ENCODE data around the gene LRP1B.
"Not testable (repeated sequence)": the region's sequence is repeated elsewhere in the genome, so short reads cannot be mapped to it uniquely, and the experiment has no call there.

LRP1B gene

DNA sequence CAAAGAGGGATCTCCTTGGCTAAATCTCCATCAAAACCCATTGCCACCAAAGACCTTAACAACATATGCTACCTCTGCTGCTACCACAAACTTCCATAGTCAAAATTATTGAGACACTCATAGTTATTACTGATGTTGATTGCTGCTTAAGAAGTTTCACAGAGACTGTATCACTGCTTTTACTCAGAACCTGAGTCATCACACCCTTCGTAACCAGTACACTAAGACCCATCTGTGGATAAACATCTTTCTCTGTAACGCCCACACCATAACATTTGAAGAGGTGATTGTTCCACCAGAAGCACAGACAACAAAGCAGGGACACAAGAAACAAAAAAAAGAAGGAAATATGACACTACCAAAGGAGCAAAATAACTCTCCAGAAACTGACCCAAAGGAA is 1563.1 kb downstream of the LRP1B start:
- no peak for DNase-seq

DNA sequence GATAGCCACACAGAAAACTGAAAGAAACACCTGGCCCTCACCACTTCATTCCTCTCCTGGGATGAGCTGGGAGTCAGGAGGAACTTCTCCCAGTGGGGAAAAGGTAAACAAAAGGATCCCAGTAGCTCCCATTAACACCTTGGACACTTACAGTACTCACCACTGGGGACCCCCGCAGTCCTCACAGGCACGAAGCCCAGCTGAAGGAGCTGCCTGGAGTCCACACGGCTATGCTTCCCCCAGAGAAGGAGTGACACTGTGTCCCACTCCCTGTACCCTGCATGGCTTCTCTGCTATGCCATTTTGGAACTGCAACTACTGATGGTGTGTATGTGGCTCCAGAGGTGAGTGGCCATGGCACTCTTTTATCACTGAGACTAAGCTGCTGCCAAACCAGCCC is 1565.1 kb downstream of the LRP1B start:
- DNase-seq = no peak

DNA sequence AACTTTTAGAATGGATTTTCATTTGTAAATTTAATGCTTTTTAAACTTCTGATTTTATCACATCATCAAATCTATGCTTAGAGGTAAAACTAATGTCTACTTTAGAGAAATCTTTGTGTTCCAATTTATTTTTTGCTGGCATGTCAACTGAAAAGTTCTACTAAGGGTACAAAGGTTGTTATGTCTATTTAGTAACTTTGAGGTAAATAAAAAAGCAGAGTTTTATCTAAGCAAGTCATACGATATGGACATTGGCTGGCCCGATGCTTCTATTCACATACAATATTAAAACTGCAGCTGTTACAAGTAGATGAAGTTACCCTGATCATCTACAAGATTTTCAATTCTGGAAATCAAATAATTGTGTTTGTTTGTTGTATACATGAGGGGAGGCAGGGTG is 1575.1 kb downstream of the LRP1B start:
- no peak for DNase-seq

DNA sequence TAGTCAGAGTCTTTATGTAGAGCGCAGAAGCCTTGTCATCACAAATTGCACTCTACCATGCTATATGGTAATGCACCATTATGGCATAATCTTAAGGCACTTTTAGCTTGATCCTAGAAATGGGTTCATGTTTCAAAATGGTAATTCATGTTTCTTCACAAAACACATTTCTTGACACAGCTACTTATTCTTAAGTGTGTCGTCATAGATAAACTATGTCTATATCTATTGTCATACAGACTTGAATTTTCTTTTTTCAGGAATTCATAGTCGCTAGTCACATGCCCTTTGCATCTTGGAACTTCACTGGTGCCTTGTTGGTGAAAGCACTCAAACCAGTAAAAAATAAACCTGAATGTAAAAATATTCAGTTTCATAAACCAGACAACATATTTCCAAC is 1578.2 kb downstream of the LRP1B start:
- no peak for DNase-seq

DNA sequence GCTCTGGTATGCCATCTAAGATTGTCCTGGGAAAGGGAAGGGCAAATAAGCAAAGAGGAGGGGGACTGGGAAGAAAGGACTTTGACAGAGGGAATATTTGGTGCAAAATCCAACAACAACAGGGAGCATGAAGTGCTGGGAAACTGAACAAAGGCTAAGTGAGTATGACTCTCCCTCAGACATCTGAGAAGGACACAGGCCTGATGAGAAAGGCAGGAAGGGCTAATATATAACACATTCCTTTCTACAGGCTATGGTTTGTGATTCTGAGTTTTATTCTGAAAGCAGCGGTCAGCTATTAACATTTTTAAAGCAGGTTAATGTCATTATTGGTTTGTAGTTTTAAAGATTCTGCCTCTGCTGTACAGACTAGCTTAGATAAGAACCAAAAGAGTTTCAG is 1579.5 kb downstream of the LRP1B start:
- DNase-seq = no peak

DNA sequence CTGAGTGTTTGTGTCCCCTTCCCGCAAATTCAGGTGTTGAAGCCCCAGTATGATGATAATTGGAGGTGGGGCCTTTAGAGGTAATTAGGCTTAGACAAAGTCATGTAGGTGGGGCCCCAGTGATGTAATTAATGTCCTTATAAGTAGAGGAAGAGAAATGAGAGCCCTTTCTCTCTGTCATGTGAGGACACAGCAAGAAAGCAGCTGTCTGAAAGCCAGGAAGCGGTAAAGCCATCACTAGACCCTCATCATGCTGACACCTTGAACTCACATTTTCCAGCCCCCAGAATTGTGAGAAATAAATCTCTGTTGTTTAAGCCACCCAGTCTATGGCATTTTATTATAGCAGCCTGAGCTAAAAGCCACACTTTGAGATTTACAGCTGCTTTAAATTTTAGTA is 1580.0 kb downstream of the LRP1B start:
- DNase-seq = no peak

DNA sequence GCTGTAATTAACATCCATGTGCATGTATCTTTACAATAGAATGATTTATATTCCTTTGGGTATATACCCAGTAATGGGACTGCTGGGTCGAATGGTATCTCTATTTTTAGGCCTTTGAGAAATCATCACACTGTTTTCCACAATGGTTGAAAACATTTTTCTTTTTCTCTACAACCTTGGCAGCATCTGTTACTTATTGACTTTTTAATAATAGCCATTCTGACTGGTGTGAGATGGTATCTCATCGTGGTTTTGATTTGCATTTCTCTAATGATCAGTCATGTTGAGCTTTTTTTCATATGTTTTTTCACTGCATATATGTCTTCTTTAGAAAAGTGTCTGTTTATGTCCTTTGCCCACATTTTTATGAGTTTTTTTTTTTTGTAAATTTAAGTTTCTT is 1586.0 kb downstream of the LRP1B start:
- not testable (repeated sequence) for DNase-seq

DNA sequence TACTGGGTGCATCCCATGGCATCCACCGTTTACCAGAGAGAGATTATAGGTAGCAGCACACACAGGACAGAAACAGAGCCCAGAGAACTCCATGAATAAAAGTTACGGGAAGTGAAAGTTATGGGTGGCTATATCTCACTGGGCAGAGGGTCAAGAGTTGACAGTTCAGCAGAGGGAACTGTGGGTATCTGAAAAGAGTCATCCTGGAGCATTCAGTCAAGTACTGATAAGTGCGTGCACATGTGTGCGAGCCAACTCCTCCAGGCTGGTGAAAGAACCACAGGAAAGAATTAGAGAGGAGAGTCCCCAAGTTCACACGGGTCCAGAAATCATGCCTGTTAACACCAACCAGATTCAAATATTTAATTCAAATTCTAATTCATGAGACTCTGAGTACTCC is 1588.2 kb downstream of the LRP1B start:
- no peak for DNase-seq

DNA sequence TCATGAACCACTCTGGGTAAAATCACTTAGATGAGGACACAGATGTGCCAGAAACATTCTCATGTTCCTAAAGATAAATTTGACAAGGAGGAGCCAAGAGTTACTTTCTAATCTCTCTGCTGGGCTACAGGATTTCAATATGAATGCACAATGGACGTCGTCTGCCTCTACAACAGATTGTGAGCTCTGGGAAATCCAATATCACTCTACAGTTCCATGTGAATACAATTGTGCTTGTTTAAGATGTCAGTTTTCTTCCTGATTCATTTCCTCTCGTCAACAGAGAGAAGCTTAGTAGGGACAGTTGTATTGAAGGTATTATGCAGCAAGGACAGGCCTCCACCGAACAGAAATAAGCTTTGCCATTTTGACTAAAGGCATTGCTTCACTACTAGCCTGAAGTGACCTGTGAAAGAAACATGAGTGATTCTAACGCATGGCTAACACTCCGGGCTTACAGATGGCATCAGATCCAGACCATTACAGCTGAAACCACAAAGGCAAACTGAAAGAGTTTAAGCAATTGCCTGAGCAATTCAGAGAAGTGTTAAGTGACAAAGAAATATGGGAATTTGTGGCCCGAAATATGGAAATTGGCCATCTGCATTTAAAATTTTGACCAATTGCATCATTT is 1591.5 kb downstream of the LRP1B start:
- no peak for DNase-seq

DNA sequence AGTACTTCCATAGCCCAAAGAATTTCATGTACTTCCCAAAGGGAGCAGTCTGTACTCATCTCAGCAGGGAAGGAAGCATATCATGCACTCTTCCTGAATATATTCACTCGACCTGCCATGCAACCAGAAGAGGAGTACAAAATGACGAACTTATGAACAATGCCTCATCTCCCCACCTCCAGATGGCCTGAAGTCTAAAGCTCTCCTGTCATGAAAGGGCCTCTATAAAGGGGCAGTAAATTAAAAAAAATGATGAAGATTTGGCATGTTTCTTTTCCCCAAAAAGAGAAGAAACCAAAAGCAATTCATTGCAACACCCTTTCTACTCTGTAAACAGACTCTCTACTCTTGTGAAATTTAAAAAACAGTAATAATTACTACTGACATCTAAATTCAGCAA is 1601.1 kb downstream of the LRP1B start:
- no peak for DNase-seq

DNA sequence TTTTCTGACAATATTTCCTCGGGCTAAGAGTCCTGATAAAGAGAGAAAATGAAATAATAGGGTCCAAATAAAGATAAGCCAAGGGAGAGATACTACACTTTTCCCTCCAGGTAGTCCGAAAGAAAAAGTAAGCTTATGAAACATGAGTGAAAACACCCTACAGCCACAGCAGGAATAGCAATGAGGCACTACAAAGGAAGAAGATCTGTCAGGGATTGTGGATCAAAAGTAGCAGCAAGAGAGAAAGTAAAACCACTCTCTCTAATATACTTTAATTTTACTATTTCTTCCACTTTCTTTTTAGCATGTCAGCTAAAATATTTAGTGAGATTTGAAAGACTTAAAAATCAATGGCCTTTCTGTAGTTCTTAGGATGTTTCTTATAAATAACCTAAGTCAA is 1601.8 kb downstream of the LRP1B start:
- no peak for DNase-seq

DNA sequence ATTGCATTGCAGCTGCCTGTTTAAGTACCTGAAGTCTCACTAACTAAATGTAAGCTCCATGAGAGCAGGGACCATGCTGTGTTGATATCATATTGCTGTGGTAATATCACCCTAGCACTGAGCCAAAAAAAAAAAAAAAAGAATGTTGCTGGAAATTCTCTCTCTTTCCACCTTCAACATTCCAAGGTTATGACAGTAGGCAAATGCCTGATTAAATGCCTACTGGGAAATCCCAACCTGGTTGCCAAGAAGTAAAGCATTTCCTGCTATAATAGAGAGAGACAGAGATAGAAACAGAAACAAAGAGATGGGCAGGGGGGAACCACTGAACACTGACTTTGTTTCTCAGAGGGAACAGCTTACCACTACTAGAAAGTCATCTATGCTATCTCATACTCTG is 1604.2 kb downstream of the LRP1B start:
- DNase-seq = no peak

DNA sequence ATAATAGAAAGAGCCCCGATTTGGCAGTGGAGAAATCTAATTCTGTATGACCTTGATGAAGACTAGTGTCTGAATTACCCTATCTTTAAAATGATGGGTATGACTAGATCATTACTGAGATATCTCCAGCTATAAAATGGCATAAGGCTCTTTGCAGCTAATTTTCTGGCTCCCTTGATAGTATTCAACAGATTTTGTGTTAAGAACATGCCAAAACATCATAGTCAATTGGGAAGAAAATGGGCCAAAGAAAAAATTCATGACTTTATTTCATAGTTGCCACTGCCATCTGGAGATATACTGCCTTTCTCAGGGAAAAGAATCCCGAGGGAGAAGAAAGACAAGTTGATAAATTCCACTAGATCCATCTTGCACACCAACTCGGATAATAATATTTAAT is 1618.7 kb downstream of the LRP1B start:
- no peak for DNase-seq

DNA sequence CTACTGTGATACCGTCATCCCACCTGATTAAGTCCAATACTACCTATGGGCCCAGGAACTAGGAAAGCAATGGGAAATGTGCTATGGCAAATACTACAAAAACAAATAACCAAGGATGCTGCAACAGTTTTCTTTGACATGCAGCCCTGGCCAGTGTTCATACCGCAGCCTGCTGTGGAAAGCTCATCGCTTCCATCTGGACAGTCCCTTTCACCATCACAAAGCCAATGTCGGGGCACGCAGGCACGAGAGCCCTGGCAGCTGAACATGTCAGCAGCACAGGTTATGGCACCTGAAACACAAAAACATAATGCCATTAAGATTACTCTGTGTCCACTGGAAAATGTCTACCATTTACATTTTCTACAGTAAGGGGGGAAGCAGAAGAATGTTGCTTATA is 1621.1 kb downstream of the LRP1B start:
- no peak for DNase-seq

DNA sequence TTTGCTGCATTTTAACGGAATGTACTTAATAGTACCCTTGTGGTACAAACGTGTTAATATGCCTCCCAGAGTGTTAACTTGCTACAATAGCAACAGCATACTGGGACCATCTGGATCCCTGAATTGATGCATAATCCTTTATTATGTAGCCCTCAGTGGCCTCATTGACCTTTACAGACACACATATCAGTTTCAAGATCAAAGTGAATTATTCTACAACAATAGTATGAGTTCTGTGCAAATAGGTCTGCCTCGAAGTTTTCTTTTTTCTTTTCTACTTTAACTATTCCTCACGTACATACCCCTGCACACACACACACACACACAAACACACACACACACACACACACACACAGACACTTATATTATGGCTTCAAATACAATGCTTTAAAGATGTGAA is 1622.1 kb downstream of the LRP1B start:
- no peak for DNase-seq

DNA sequence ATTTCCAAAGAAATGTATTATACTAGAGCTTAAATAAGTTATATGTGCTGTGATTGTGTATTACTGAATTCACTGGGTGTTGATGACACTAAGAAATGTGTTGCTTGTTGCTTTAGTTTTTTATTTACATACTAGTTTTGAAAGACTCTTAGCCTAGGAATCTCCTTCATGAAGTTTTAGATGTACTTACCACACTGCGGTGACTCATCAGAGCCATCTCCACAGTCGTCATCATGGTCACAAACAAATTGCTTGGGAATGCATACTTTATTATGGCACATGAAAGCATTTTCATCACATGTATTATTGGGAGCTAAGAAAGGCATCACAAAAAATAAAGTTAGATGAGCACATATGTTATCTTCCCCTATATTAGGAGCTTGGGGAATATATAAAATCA is 1624.2 kb downstream of the LRP1B start:
- DNase-seq = no peak

DNA sequence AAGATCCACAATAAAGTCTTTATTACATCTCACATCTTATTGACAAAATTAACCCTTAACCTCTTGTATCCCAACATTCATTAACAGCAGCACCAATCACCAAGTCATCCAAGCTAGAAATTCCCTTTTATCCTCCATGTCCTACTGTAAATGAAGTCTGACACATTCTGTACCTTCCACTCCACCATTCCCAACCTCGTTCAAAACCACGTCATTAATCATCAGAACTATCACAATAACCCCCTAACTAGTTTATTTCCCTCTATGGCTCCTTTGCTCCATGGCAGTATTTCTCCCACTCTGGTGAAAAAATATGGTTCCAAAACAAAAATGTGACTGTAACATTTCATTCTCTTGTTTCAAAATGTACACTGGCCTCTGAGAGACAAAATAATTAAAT is 1626.2 kb downstream of the LRP1B start:
- no peak for DNase-seq

DNA sequence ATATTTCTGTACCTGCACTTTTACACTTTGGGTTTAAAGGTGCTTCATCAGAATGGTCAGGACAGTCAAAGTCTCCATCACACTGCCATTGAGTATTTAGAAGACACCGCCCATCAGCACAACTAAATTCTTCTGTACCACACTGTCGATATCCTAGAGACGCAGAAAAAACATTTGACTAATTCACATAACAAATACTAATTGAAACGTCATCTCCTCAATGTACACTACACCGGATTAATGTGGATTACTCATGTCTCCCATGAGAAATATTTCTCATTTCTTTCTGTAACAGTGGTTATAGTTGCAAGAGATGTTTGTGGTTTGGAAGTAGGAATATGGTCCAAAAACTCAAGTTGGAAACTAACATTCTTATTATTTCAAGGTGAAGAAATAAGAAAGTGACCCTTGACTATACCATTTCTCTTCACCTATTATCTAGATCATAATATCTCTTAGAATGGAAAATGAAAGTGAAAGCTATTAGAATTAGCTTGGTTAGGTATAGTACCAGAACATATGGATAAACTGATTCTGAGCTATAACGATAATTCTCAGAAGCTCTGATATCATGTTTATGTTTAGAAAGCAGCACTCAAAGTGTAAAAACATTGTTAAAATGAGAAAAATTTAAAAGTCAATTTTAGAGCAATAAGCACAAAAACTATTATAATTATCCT is 1627.7 kb downstream of the LRP1B start:
- DNase-seq = no peak

DNA sequence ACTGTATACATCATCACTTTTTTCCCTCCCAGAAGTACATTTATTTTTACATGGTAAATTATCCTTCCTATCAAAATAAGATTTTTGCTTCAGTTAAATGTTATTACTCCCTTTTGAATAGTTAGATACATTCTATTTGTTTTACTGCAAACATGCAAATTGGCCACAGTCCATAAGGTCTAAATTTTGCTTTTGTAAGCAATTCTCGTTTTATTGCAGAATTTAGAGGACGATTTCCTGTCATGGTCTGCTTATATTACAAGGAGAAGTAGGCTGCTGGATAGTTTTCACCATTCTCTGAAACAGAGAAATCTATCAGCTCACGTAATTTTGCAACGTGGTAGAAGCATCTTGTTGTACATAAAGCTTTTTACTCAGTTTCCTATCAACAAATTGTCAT is 1632.5 kb downstream of the LRP1B start:
- no peak for DNase-seq

DNA sequence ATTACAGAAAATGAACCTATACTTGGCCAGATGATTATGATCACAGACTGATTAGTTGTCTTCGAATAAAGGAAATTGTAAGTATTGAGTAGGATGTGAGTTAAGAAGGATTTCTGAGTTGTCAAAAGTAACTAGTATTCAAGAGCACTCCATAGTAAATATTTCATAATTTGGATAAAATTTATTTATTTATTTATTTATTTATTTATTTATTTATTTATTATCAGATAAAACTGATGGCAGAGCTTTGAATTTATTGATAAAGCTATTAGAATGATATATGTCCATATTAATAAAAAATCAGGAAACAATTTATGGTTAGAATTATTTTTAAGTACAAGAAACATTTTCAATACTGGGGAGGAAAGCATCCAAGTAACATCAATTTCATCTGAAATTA is 1634.1 kb downstream of the LRP1B start:
- DNase-seq = no peak

DNA sequence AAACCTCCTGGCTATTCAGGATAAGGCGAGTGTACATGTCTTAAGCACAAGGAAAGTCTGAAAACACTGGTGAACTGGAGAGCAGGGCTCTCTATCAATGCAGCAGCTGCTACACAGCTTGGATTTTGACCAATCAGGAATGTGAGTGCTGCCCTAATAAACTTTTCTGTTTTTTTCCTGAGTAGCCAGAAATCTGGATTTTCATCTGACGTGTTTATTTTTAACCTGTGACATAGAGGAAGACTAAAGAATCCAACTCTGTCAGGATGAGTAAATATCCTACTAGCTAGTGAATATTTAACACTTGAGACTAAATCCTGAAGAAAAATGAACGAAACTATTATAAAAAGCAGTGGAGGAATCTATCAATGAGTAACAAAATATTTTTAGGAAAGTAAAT is 1638.9 kb downstream of the LRP1B start:
- no peak for DNase-seq

DNA sequence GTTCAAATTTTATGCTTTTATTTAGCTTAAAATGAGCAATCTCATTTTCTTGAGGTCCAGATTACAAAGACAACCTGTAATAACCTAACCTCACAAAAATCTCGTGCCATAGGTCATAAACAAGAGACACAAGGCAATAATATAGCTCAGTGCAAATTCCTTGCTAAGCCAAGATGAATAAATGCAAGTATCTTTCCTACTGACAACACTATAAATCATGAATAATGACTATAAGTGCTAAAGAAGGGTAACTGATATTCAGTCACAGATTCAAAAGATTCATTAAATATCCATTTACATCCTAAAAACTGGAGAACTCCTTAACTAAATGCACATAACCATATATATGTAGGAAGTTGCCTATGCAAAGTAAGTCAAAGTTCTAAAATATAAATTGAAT is 1641.6 kb downstream of the LRP1B start:
- no peak for DNase-seq

DNA sequence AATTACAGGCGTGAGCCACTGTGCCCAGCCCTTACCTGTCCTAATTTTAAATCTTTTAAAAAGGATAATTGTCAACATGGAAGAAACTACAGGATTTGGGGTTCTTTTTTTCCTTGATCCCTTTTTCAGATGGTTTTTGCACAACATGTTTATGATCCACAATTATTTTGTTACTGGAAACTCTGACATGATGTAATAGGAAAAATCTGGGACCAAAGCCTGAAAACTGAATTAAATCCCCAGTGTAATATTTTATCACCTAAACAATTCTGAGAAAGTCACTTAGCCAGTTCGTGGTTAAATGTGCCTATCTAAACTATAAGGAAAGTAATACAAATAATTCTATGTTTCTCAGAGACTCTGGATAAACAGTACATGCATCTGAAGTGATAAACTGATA is 1649.7 kb downstream of the LRP1B start:
- no peak for DNase-seq

DNA sequence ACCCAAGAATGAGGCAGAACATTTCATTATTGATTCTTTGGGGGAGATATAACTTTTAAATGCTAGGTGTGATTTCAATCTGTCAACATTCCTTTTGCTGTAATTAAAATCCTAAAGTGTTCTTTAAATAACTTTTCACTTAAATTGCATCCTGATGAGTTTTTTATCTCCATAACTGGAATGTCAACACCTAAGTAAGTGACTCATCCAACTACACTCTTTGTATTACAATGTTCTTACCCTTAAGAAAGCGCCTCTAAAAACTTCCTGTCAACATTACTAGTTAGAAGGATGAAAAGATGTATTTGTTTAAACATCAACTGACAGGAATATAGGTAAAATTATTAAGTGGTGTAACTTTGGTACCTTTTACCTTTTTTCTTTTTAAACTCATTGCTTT is 1657.0 kb downstream of the LRP1B start:
- no peak for DNase-seq

DNA sequence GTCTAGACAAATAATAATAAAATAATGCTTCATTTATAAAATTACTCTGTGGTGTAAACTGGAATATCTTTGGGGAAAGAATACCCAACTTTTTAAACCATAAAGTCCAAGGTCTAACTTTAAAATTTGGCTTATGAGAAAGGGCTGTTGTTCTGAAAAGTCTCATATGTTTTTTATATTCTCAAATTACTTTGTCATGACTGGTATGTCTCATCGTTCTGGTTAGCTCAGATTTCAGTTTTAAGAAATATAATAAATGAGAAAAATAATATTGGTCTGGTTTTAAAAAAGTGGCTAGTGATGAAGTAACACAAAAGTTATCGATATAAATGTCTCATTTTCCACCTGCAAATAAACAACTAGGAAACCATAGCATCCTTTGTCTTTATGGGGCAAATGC is 1658.1 kb downstream of the LRP1B start:
- no peak for DNase-seq
